ENCODE results near the gene YBX2. TPM values are rescaled to one million over a fixed set of nuclear protein-coding genes. Genes with fewer than 3 reads are reported as not detected.
"Not testable (repeated sequence)": the region's sequence is repeated elsewhere in the genome, so short reads cannot be mapped to it uniquely, and the experiment has no call there.

YBX2 gene
- total RNA-seq, 1 donor from 2014 or later = 0.52 TPM

- Histone ChIP-seq H3K27me3 (ENCODE audit: control insufficient read depth in 3 of 3, insufficient read depth in 3 of 3, low read length in 3 of 3) (no peaks in the 10 kb centered on the region), H3K9me3 (ENCODE audit: control insufficient read depth in 3 of 3, low read length in 3 of 3) (no peaks in the 10 kb centered on the region), H3K4me3 (ENCODE audit: low read length in 3 of 3) (peak within 1 kb of the TSS; percentile 64 to 92 (median 89)), H3K4me1 (ENCODE audit: control insufficient read depth in 3 of 3, insufficient read depth in 3 of 3, low read length in 3 of 3) (peaks cover 39 to 47% (median 45%) of the 10 kb centered on the region in 3 donors), H3K9ac (ENCODE audit: low read depth in 1 of 3, low read length in 3 of 3) (peak within 1 kb of the TSS; percentile 98 to 99 (median 99)), H3K27ac (ENCODE audit: low read depth, low read length) (peak within 1 kb of the TSS; percentile 100), H3K36me3 (ENCODE audit: control insufficient read depth in 3 of 3, insufficient read depth in 3 of 3, low read length in 3 of 3) (peaks cover 19 to 30% (median 27%) of the 10 kb centered on the region in 3 donors)
Observed at GRCh38 chr17:7251661-7252175, 42.7 kb downstream of the YBX2 start, which contains the start of gene CTDNEP1. CTDNEP1 (minus strand) TSS chr17:7251734; CDS start chr17:7251296, 438 bp downstream.

- Histone ChIP-seq H3K9me3 (ENCODE audit: control insufficient read depth in 3 of 3, low read length in 3 of 3) (no peaks in the 10 kb centered on the region), H3K27ac (ENCODE audit: low read depth, low read length) (peak overlapping the region; percentile 100), H3K4me1 (ENCODE audit: control insufficient read depth in 3 of 3, insufficient read depth in 3 of 3, low read length in 3 of 3) (peaks cover 39 to 47% (median 45%) of the 10 kb centered on the region in 3 donors), H3K27me3 (ENCODE audit: control insufficient read depth in 3 of 3, insufficient read depth in 3 of 3, low read length in 3 of 3) (no peaks in the 10 kb centered on the region), H3K4me3 (ENCODE audit: low read length in 3 of 3) (peak overlapping the region; percentile 64 to 92 (median 85)), H3K36me3 (ENCODE audit: control insufficient read depth in 3 of 3, insufficient read depth in 3 of 3, low read length in 3 of 3) (peaks cover 21 to 30% (median 30%) of the 10 kb centered on the region in 3 donors), H3K9ac (ENCODE audit: low read depth in 1 of 3, low read length in 3 of 3) (peak overlapping the region; percentile 96 to 99 (median 98))
Observed at GRCh38 chr17:7250695-7251627, 43.5 kb downstream of the YBX2 start.

DNA sequence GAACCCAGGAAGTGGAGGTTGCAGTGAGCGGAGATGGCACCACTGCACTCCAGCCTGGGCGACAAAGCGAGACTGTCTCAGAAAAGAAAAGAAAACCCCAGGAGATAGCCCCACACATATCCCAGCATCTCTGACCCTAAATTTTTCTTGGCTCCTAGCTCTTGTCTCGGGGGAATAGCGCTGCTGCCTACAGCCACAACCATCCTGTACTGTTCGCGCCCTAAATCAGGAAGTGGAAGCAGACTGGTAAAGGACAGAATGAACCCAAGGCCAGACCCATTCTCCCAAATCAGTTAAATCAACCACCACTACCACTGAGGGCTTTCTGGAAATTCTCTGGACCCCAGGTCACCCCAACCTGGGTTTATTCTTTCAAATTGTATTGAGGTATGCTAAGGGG is 44.6 kb downstream of the YBX2 start:
- peak overlapping the region; percentile 96 to 99 (median 98) for H3K9ac ChIP-seq (ENCODE audit: low read depth in 1 of 3, low read length in 3 of 3)
- peaks cover 39 to 47% (median 45%) of the 10 kb centered on the region in 3 donors for H3K4me1 ChIP-seq (ENCODE audit: control insufficient read depth in 3 of 3, insufficient read depth in 3 of 3, low read length in 3 of 3)
- H3K36me3 ChIP-seq (ENCODE audit: control insufficient read depth in 3 of 3, insufficient read depth in 3 of 3, low read length in 3 of 3) = peaks cover 20 to 31% (median 30%) of the 10 kb centered on the region in 3 donors
- H3K4me3 ChIP-seq (ENCODE audit: low read length in 3 of 3) = peak overlapping the region; percentile 64 to 92 (median 76)
- H3K27ac ChIP-seq (ENCODE audit: low read depth, low read length) = peak overlapping the region; percentile 100
- no peaks in the 10 kb centered on the region for H3K9me3 ChIP-seq (ENCODE audit: control insufficient read depth in 3 of 3, low read length in 3 of 3)
- H3K27me3 ChIP-seq (ENCODE audit: control insufficient read depth in 3 of 3, insufficient read depth in 3 of 3, low read length in 3 of 3) = no peaks in the 10 kb centered on the region

GRCh38 chr17:7249214-7249613 is 45.2 kb downstream of the YBX2 start:
- peak overlapping the region; percentile 60 to 98 (median 96) for H3K9ac ChIP-seq (ENCODE audit: low read depth in 1 of 3, low read length in 3 of 3)
- peaks cover 39 to 47% (median 45%) of the 10 kb centered on the region in 3 donors for H3K4me1 ChIP-seq (ENCODE audit: control insufficient read depth in 3 of 3, insufficient read depth in 3 of 3, low read length in 3 of 3)
- H3K36me3 ChIP-seq (ENCODE audit: control insufficient read depth in 3 of 3, insufficient read depth in 3 of 3, low read length in 3 of 3) = peaks cover 22 to 30% (median 30%) of the 10 kb centered on the region in 3 donors
- H3K9me3 ChIP-seq (ENCODE audit: control insufficient read depth in 3 of 3, low read length in 3 of 3) = no peaks in the 10 kb centered on the region
- no peaks in the 10 kb centered on the region for H3K27me3 ChIP-seq (ENCODE audit: control insufficient read depth in 3 of 3, insufficient read depth in 3 of 3, low read length in 3 of 3)
- peak overlapping the region; percentile 100 for H3K27ac ChIP-seq (ENCODE audit: low read depth, low read length)
- H3K4me3 ChIP-seq (ENCODE audit: low read length in 3 of 3) = peak overlapping the region; percentile 45 to 92 (median 64)

- Histone ChIP-seq H3K36me3 (ENCODE audit: control insufficient read depth in 3 of 3, insufficient read depth in 3 of 3, low read length in 3 of 3) (peaks cover 26 to 31% (median 30%) of the 10 kb centered on the region in 3 donors), H3K9ac (ENCODE audit: low read depth in 1 of 3, low read length in 3 of 3) (peak overlapping the region; percentile 60 to 98 (median 96)), H3K27ac (ENCODE audit: low read depth, low read length) (peak overlapping the region; percentile 100), H3K4me1 (ENCODE audit: control insufficient read depth in 3 of 3, insufficient read depth in 3 of 3, low read length in 3 of 3) (peaks cover 41 to 51% (median 45%) of the 10 kb centered on the region in 3 donors), H3K4me3 (ENCODE audit: low read length in 3 of 3) (peak overlapping the region; percentile 45 to 92 (median 64)), H3K9me3 (ENCODE audit: control insufficient read depth in 3 of 3, low read length in 3 of 3) (no peaks in the 10 kb centered on the region), H3K27me3 (ENCODE audit: control insufficient read depth in 3 of 3, insufficient read depth in 3 of 3, low read length in 3 of 3) (no peaks in the 10 kb centered on the region)
Observed at GRCh38 chr17:7248796-7249195, 45.6 kb downstream of the YBX2 start.

- peak overlapping the region; percentile 100 for H3K27ac ChIP-seq (ENCODE audit: low read depth, low read length)
- no peak overlapping the region for H3K9ac ChIP-seq (ENCODE audit: low read depth in 1 of 3, low read length in 3 of 3)
Observed at GRCh38 chr17:7246779-7247178, 47.7 kb downstream of the YBX2 start.

DNA sequence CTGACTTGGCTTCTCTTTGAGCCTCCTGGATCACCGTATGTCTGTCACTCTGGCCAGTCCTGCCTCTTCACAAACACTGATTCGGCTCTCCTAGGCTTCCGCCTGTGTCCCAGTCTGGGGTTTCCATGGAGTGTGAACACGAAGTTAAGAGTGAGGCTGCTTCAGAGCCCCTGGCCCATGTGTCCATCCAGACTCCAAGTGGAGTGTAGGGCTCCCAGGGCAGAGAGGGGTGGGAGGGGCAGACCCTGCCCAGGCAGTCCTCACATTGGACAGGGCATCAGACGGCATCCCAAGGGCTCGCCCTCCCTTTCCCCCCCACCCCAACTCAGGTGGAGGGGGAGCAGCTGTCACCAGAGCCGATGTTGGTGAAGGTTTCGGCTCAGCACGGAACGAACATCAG is 50.6 kb downstream of the YBX2 start:
- not testable (repeated sequence) for H3K4me3 ChIP-seq (ENCODE audit: low read length in 3 of 3); H3K9me3 ChIP-seq (ENCODE audit: control insufficient read depth in 3 of 3, low read length in 3 of 3); H3K27me3 ChIP-seq (ENCODE audit: control insufficient read depth in 3 of 3, insufficient read depth in 3 of 3, low read length in 3 of 3)
- H3K9ac ChIP-seq (ENCODE audit: low read depth in 1 of 3, low read length in 3 of 3) = peak overlapping the region in 1 of 3 donors; percentile 99
- H3K36me3 ChIP-seq (ENCODE audit: control insufficient read depth in 3 of 3, insufficient read depth in 3 of 3, low read length in 3 of 3) = peaks cover 35 to 39% (median 38%) of the 10 kb centered on the region in 3 donors
- peaks cover 36 to 52% (median 39%) of the 10 kb centered on the region in 3 donors for H3K4me1 ChIP-seq (ENCODE audit: control insufficient read depth in 3 of 3, insufficient read depth in 3 of 3, low read length in 3 of 3)
- H3K27ac ChIP-seq (ENCODE audit: low read depth, low read length) = peak overlapping the region; percentile 100

More at GRCh38 chr17:7246779-7247178, 47.7 kb downstream of the YBX2 start:
- Histone ChIP-seq H3K4me3 (ENCODE audit: low read length in 3 of 3) (no peak overlapping the region), H3K36me3 (ENCODE audit: control insufficient read depth in 3 of 3, insufficient read depth in 3 of 3, low read length in 3 of 3) (peaks cover 24 to 29% (median 26%) of the 10 kb centered on the region in 3 donors), H3K27me3 (ENCODE audit: control insufficient read depth in 3 of 3, insufficient read depth in 3 of 3, low read length in 3 of 3) (no peaks in the 10 kb centered on the region), H3K9me3 (ENCODE audit: control insufficient read depth in 3 of 3, low read length in 3 of 3) (no peaks in the 10 kb centered on the region), H3K4me1 (ENCODE audit: control insufficient read depth in 3 of 3, insufficient read depth in 3 of 3, low read length in 3 of 3) (peaks cover 38 to 49% (median 41%) of the 10 kb centered on the region in 3 donors)

- Histone ChIP-seq H3K9ac (ENCODE audit: low read depth in 1 of 3, low read length in 3 of 3) (peak overlapping the region; percentile 88 to 99 (median 98)), H3K4me3 (ENCODE audit: low read length in 3 of 3) (peak overlapping the region; percentile 98 to 99 (median 98)), H3K9me3 (ENCODE audit: control insufficient read depth in 3 of 3, low read length in 3 of 3) (no peaks in the 10 kb centered on the region), H3K4me1 (ENCODE audit: control insufficient read depth in 3 of 3, insufficient read depth in 3 of 3, low read length in 3 of 3) (peaks cover 33 to 49% (median 35%) of the 10 kb centered on the region in 3 donors), H3K27me3 (ENCODE audit: control insufficient read depth in 3 of 3, insufficient read depth in 3 of 3, low read length in 3 of 3) (no peaks in the 10 kb centered on the region), H3K36me3 (ENCODE audit: control insufficient read depth in 3 of 3, insufficient read depth in 3 of 3, low read length in 3 of 3) (peaks cover 35 to 39% (median 38%) of the 10 kb centered on the region in 3 donors), H3K27ac (ENCODE audit: low read depth, low read length) (peak overlapping the region; percentile 100)
Observed at GRCh38 chr17:7243453-7243729, 51.0 kb downstream of the YBX2 start.

GRCh38 chr17:7242717-7243452 is 51.6 kb downstream of the YBX2 start:
- H3K4me1 ChIP-seq (ENCODE audit: control insufficient read depth in 3 of 3, insufficient read depth in 3 of 3, low read length in 3 of 3) = peaks cover 31 to 47% (median 34%) of the 10 kb centered on the region in 3 donors
- no peaks in the 10 kb centered on the region for H3K9me3 ChIP-seq (ENCODE audit: control insufficient read depth in 3 of 3, low read length in 3 of 3)
- peak overlapping the region; percentile 98 to 99 (median 98) for H3K4me3 ChIP-seq (ENCODE audit: low read length in 3 of 3)
- peak overlapping the region; percentile 95 to 99 (median 98) for H3K9ac ChIP-seq (ENCODE audit: low read depth in 1 of 3, low read length in 3 of 3)
- H3K36me3 ChIP-seq (ENCODE audit: control insufficient read depth in 3 of 3, insufficient read depth in 3 of 3, low read length in 3 of 3) = peaks cover 35 to 39% (median 38%) of the 10 kb centered on the region in 3 donors
- H3K27me3 ChIP-seq (ENCODE audit: control insufficient read depth in 3 of 3, insufficient read depth in 3 of 3, low read length in 3 of 3) = no peaks in the 10 kb centered on the region
- H3K27ac ChIP-seq (ENCODE audit: low read depth, low read length) = peak overlapping the region; percentile 100

All from skeletal muscle tissue (tissue), 4 donors.